CD14-positive monocyte (primary cell): ENCODE measurements around the gene CINP. TPM values are rescaled to one million over a fixed set of nuclear protein-coding genes. Genes with fewer than 3 reads are reported as not detected.

Experiments used
- DNase-seq, 3 donors: peaks; one replicate each; pipeline ENCODE4 v3.0.0-alpha.2; 2011 to 2022
- H2AFZ ChIP-seq: 2 replicates; pipeline ENCODE4 v1.6.0; 2012; ENCODE audit warnings: mild to moderate bottlenecking, low read depth, low read length, inconsistent platforms; ENCODE audit not compliant: insufficient read depth, poor library complexity, severe bottlenecking
- H3K27ac ChIP-seq, 2 donors: 1 replicate in 1 of 2; 2 replicates in 1 of 2; pipeline ENCODE4 v1.5.1; 2012 to 2013; ENCODE audit warnings: low read length in 2 of 2, control low read depth in 1 of 2, inconsistent platforms in 1 of 2, low read depth in 1 of 2, mild to moderate bottlenecking in 1 of 2
- H3K27me3 ChIP-seq, 2 donors: one replicate each; pipeline versions ENCODE4 v1.6.0 to v1.6.1; 2011 to 2013; ENCODE audit warnings: low read length in 2 of 2; ENCODE audit not compliant: control insufficient read depth in 2 of 2, insufficient read depth in 2 of 2
- H3K36me3 ChIP-seq, 2 donors: replicated peaks in 1 of 2; 1 replicate in 1 of 2; 2 replicates in 1 of 2; pipeline versions ENCODE4 v1.5.1 to v1.6.1; 2012 to 2013; ENCODE audit warnings: low read length in 2 of 2, control low read depth in 1 of 2, inconsistent platforms in 1 of 2, mild to moderate bottlenecking in 1 of 2; ENCODE audit not compliant: insufficient read depth in 2 of 2, control insufficient read depth in 1 of 2
- H3K4me1 ChIP-seq, 2 donors: 1 replicate in 1 of 2; 2 replicates in 1 of 2; pipeline versions ENCODE4 v1.5.1 to v1.6.1; 2012 to 2013; ENCODE audit warnings: low read length in 2 of 2, control low read depth in 1 of 2, inconsistent platforms in 1 of 2, mild to moderate bottlenecking in 1 of 2, moderate library complexity in 1 of 2; ENCODE audit not compliant: insufficient read depth in 2 of 2, control insufficient read depth in 1 of 2
- H3K4me2 ChIP-seq: replicated peaks from 2 replicates; pipeline ENCODE3; 2012; ENCODE audit warnings: low read length, moderate library complexity, mild to moderate bottlenecking; ENCODE audit not compliant: poor library complexity, severe bottlenecking; ENCODE audit errors: extremely low read depth
- H3K4me3 ChIP-seq, 3 experiments: fragments of 200-600 bp in 1 of 3; sonication (generic) in 1 of 3; replicated peaks in 1 of 3; 1 replicate in 2 of 3; 2 replicates in 1 of 3; pipeline ENCODE4 v1.5.1; 2011 to 2013; ENCODE audit warnings: low read length in 3 of 3, mild to moderate bottlenecking in 3 of 3, control low read depth in 2 of 3, low read depth in 2 of 3, inconsistent platforms in 1 of 3, moderate library complexity in 1 of 3
- H3K79me2 ChIP-seq: 2 replicates; pipeline ENCODE4 v1.6.0; 2012; ENCODE audit warnings: mild to moderate bottlenecking, control low read depth, inconsistent platforms, low read length, moderate library complexity; ENCODE audit not compliant: insufficient read depth
- H3K9ac ChIP-seq: 2 replicates; pipeline ENCODE4 v1.6.0; 2017; ENCODE audit warnings: low read length, mild to moderate bottlenecking; ENCODE audit not compliant: insufficient read depth, poor library complexity, severe bottlenecking
- H3K9me3 ChIP-seq, 2 donors: replicated peaks in 1 of 2; 1 replicate in 1 of 2; 2 replicates in 1 of 2; pipeline versions ENCODE4 v1.5.1 to v1.6.1; 2012 to 2013; ENCODE audit warnings: low read length in 2 of 2, control low read depth in 1 of 2; ENCODE audit not compliant: control insufficient read depth in 1 of 2, insufficient read depth in 1 of 2
- H4K20me1 ChIP-seq: 2 replicates; pipeline ENCODE4 v1.6.0; 2012; ENCODE audit warnings: mild to moderate bottlenecking, low read length, control low read depth, moderate library complexity; ENCODE audit not compliant: insufficient read depth
- H3K27ac Mint-ChIP-seq, 7 donors: one replicate each; pipeline ENCODE4 v1.8.0; 2020; ENCODE audit warnings: mild to moderate bottlenecking in 7 of 7, mixed read lengths in 7 of 7, moderate library complexity in 6 of 7, inconsistent platforms in 2 of 7
- H3K27me3 Mint-ChIP-seq, 3 donors: one replicate each; pipeline ENCODE4 v1.8.0; 2021 to 2022; ENCODE audit warnings: low read depth in 3 of 3, mild to moderate bottlenecking in 3 of 3, mixed read lengths in 3 of 3, moderate library complexity in 3 of 3, inconsistent platforms in 1 of 3
- H3K36me3 Mint-ChIP-seq, 2 donors: one replicate each; pipeline ENCODE4 v1.8.0; 2020; ENCODE audit warnings: mixed read lengths in 2 of 2, inconsistent platforms in 1 of 2, mild to moderate bottlenecking in 1 of 2
- H3K4me1 Mint-ChIP-seq: one replicate; pipeline ENCODE4 v1.8.0; 2020; ENCODE audit warnings: mild to moderate bottlenecking, mixed read lengths
- H3K4me3 Mint-ChIP-seq, 2 donors: one replicate each; pipeline ENCODE4 v1.8.0; 2020; ENCODE audit warnings: mild to moderate bottlenecking in 2 of 2, mixed read lengths in 2 of 2, moderate library complexity in 1 of 2
- H3K9me3 Mint-ChIP-seq, 7 donors: one replicate each; pipeline ENCODE4 v1.8.0; 2020 to 2022; ENCODE audit warnings: mixed read lengths in 7 of 7, mild to moderate bottlenecking in 6 of 7, moderate library complexity in 6 of 7, inconsistent platforms in 2 of 7
- WGBS: methylation state at CpG from one replicate; pipeline ENCODE4 v1.1.5; 2013; ENCODE audit warnings: missing lambda C conversion rate; ENCODE audit not compliant: insufficient coverage; 5-methylcytosine and 5-hydroxymethylcytosine counted together
- intact Hi-C, 2 donors: fragments of 100-400 bp; cut with micrococcal nuclease; formaldehyde crosslinking; loops; one replicate each; pipeline versions ENCODE4 v1.15.0 to v1.15.1; 2023
- polyA plus RNA-seq, 3 donors: library from polyadenylated mRNA; depleted of rRNA in 1 of 3; unstranded in 2 of 3; stranded (reverse) in 1 of 3; fragments of 300-500 nt in 2 of 3; fragments of >200 nt in 1 of 3; fragmentation: Illumina TruSeq in 2 of 3; gene quantifications; 1 replicate in 2 of 3; 2 replicates in 1 of 3; pipeline ENCODE4 v1.2.3, GENCODE V29; 2012 to 2021
- TF ChIP-seq, protein P1 (sequence below): fragments of 200-600 bp; IDR thresholded peaks from one replicate; pipeline ENCODE4 v1.8.0; 2022; ENCODE audit warnings: antibody characterized with exemption, mild to moderate bottlenecking

CINP gene
- polyA plus RNA-seq, 3 donors: 28.9 to 58.5 (median 57.1) TPM

DNA sequence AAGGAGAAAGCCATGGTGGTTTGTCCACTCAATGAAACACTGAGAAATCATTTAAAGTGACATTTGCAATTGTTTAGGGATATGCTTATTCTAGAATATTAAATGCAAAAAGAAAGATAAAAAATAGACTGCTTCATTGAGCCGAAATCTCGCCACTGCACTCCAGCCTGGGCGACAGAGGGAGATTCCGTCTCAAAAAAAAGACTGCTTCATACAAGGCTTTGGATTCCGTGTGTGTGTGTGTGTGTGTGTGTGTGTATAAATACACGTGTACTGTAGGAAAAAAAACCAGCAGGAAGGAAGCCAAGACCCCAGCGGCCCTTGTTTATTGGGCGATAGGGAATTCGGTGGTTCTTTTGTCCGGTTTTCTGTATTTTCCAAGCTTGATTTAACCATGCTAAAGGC is 46.4 kb downstream of the CINP start:
- DNase-seq: peak in 2 of 3 donors; percentile 18 to 46
- Histone ChIP-seq H3K9me3 (no peaks in the 10 kb centered on the region), H3K4me1 (peaks cover 52 to 59% of the 10 kb centered on the region in 2 donors), H3K27me3 (no peaks in the 10 kb centered on the region), H3K79me2 (no peaks in the 10 kb centered on the region), H3K27ac (peak overlapping the region; percentile 51 to 66), H4K20me1 (no peaks in the 10 kb centered on the region), H2AFZ (peak overlapping the region; percentile 92), H3K9ac (peak overlapping the region; percentile 34), H3K36me3 (no peaks in the 10 kb centered on the region), H3K4me3 (peak overlapping the region; percentile 72 to 82 (median 77)), H3K4me2 (peak overlapping the region; percentile 92)
- WGBS: 0% methylated on average over 8 of the region's 10 CpGs
- Mint-ChIP-seq H3K36me3 (no peaks in the 10 kb centered on the region), H3K27me3 (peaks cover 3 to 11% (median 4%) of the 10 kb centered on the region in 3 donors), H3K4me1 (peaks cover 51% of the 10 kb centered on the region), H3K9me3 (no peaks in the 10 kb centered on the region), H3K4me3 (peak overlapping the region; percentile 88 to 95), H3K27ac (peak overlapping the region; percentile 69 to 92 (median 82))
- TF ChIP-seq, protein P1, sequence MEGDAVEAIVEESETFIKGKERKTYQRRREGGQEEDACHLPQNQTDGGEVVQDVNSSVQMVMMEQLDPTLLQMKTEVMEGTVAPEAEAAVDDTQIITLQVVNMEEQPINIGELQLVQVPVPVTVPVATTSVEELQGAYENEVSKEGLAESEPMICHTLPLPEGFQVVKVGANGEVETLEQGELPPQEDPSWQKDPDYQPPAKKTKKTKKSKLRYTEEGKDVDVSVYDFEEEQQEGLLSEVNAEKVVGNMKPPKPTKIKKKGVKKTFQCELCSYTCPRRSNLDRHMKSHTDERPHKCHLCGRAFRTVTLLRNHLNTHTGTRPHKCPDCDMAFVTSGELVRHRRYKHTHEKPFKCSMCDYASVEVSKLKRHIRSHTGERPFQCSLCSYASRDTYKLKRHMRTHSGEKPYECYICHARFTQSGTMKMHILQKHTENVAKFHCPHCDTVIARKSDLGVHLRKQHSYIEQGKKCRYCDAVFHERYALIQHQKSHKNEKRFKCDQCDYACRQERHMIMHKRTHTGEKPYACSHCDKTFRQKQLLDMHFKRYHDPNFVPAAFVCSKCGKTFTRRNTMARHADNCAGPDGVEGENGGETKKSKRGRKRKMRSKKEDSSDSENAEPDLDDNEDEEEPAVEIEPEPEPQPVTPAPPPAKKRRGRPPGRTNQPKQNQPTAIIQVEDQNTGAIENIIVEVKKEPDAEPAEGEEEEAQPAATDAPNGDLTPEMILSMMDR: no peak
- intact Hi-C loops: loop anchor here (2.0 to 10.0 kb wide), 6 partner anchors 46 to 352 kb away; partner anchors contain the start of genes CINP (in 1 of the 2), DYNC1H1 (in 1 of the 2), HSP90AA1 (in 1 of the 2) and TECPR2 (in 1 of the 2)

GRCh38 chr14:102315121-102315520 is 47.6 kb downstream of the CINP start:
- H3K9me3 Mint-ChIP-seq: no peaks in the 10 kb centered on the region
- TF ChIP-seq, protein P1: no peak
- 83% methylated on average over 2 of the region's 6 CpGs for WGBS
- peaks cover 45% of the 10 kb centered on the region for H3K4me1 Mint-ChIP-seq
- Histone ChIP-seq H3K4me2 (peak overlapping the region; percentile 97), H3K9me3 (no peaks in the 10 kb centered on the region), H3K36me3 (no peaks in the 10 kb centered on the region), H3K27ac (no peak overlapping the region), H3K79me2 (no peaks in the 10 kb centered on the region), H3K27me3 (no peaks in the 10 kb centered on the region), H2AFZ (no peak overlapping the region), H3K4me1 (peaks cover 47 to 51% of the 10 kb centered on the region in 2 donors), H4K20me1 (no peaks in the 10 kb centered on the region), H3K9ac (no peak overlapping the region), H3K4me3 (no peak overlapping the region)
- H3K27me3 Mint-ChIP-seq: peaks cover 4 to 13% (median 5%) of the 10 kb centered on the region in 3 donors
- no peaks in the 10 kb centered on the region for H3K36me3 Mint-ChIP-seq
- intact Hi-C loops: loop anchor here in 1 of 2 donors (2.0 to 10.0 kb wide), 6 partner anchors 47 to 350 kb away; partner anchors contain the start of genes CINP, DYNC1H1, HSP90AA1 and TECPR2
- H3K4me3 Mint-ChIP-seq: peak overlapping the region; percentile 24 to 83
- no peak for DNase-seq
- no peak overlapping the region for H3K27ac Mint-ChIP-seq
